HL-60 (cell line): ENCODE measurements around the gene CDK17.

Experiments
- DNase-seq, 2 experiments: peaks; one replicate each; pipeline ENCODE4 v3.0.0-alpha.2; 2010 to 2020; ENCODE audit warnings: low read depth in 1 of 2, low spot score in 1 of 2
- H3K27ac ChIP-seq: fragments of 250-450 bp; sonication (Bioruptor Pico); replicated peaks from 2 replicates; pipeline ENCODE4 v1.5.1; 2020; ENCODE audit warnings: mild to moderate bottlenecking, moderate library complexity
- H3K27me3 ChIP-seq: fragments of 250-450 bp; sonication (Bioruptor Pico); 2 replicates; pipeline ENCODE4 v1.5.1; 2021; ENCODE audit warnings: mild to moderate bottlenecking, moderate library complexity; ENCODE audit not compliant: insufficient read depth, poor library complexity, severe bottlenecking
- H3K4me3 ChIP-seq: replicated peaks from 2 replicates; pipeline ENCODE4 v1.5.1; 2011; ENCODE audit warnings: mild to moderate bottlenecking, control low read depth, low read length; ENCODE audit not compliant: insufficient read depth
- GABPA ChIP-seq: IDR thresholded peaks from 2 replicates; pipeline ENCODE4 v1.6.1; 2012; ENCODE audit warnings: low read depth
- POLR2AphosphoS5 ChIP-seq: IDR thresholded peaks from 2 replicates; pipeline ENCODE4 v1.6.1; 2012; ENCODE audit warnings: low read depth
- REST ChIP-seq: IDR thresholded peaks from 2 replicates; pipeline ENCODE4 v1.6.1; 2012; ENCODE audit warnings: low read depth; ENCODE audit not compliant: insufficient replicate concordance
- SPI1 ChIP-seq: IDR thresholded peaks from 2 replicates; pipeline ENCODE4 v1.6.1; 2012; ENCODE audit warnings: low read depth, mild to moderate bottlenecking, borderline replicate concordance
- TF ChIP-seq, protein P1 (sequence below): IDR thresholded peaks from one replicate; pipeline ENCODE4 v1.5.1; 2011; ENCODE audit warnings: low read length, control low read depth, inconsistent platforms; ENCODE audit not compliant: insufficient read depth

CDK17 gene

DNA sequence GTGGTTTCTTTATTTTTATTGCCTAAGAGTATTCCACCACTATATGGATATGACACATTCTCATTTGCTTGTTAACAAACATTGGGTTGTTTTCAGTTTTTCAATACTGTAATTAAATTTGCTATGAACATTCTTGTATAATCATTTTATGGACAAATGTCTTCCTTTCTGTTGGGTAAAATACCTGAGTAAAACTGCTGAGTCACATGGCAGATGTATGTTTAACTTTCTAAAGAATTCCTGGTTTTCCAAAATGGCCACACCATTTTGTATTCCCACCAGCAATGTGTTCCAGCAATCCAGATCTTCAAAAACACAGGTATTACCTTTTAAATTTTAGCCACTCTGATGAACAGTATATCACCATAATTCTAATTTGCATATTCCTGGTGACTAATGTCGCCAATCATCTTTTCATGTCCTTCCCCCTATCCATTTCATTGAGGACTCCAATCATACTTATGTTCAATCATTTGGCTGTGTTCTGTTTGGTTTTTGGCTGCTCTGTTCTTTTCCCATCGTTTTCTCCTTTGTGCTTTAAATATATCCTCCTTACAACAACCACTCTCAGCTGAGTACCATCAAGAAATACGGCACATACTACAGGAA lies 36.0 kb downstream of the CDK17 start:
- no peak for DNase-seq
- Histone ChIP-seq H3K4me3 (no peak overlapping the region), H3K27ac (no peak overlapping the region), H3K27me3 (no peaks in the 10 kb centered on the region)
- TF ChIP-seq SPI1: no peak
- no peak for TF ChIP-seq POLR2AphosphoS5
- TF ChIP-seq REST: no peak
- TF ChIP-seq GABPA: no peak
- TF ChIP-seq, protein P1, sequence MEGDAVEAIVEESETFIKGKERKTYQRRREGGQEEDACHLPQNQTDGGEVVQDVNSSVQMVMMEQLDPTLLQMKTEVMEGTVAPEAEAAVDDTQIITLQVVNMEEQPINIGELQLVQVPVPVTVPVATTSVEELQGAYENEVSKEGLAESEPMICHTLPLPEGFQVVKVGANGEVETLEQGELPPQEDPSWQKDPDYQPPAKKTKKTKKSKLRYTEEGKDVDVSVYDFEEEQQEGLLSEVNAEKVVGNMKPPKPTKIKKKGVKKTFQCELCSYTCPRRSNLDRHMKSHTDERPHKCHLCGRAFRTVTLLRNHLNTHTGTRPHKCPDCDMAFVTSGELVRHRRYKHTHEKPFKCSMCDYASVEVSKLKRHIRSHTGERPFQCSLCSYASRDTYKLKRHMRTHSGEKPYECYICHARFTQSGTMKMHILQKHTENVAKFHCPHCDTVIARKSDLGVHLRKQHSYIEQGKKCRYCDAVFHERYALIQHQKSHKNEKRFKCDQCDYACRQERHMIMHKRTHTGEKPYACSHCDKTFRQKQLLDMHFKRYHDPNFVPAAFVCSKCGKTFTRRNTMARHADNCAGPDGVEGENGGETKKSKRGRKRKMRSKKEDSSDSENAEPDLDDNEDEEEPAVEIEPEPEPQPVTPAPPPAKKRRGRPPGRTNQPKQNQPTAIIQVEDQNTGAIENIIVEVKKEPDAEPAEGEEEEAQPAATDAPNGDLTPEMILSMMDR: no peak

GRCh38 chr12:96361074-96361473 lies 39.2 kb downstream of the CDK17 start:
- Histone ChIP-seq H3K4me3 (no peak overlapping the region), H3K27ac (no peak overlapping the region), H3K27me3 (no peaks in the 10 kb centered on the region)
- TF ChIP-seq SPI1 (no peak), REST (no peak), POLR2AphosphoS5 (no peak), GABPA (no peak)
- TF ChIP-seq, protein P1: no peak
- DNase-seq: no peak

GRCh38 chr12:96360550-96360949 lies 39.7 kb downstream of the CDK17 start:
- Histone ChIP-seq H3K4me3 (no peak overlapping the region), H3K27me3 (no peaks in the 10 kb centered on the region), H3K27ac (no peak overlapping the region)
- no peak for DNase-seq
- TF ChIP-seq REST (no peak), GABPA (no peak), POLR2AphosphoS5 (no peak), SPI1 (no peak)
- TF ChIP-seq, protein P1: no peak
